Activated T-helper 9 cell treated with anti-CD3 and anti-CD28 coated beads, Interleukin-2, amount 50 U/mL, for 16 hours (primary cell): Measurements from ENCODE around the gene TET1.
"Not testable (repeated sequence)": the region's sequence is repeated elsewhere in the genome, so short reads cannot be mapped to it uniquely, and the experiment has no call there.

ENCODE experiments used
- DNase-seq: peaks from one replicate; pipeline ENCODE4 v3.0.0-alpha.2; 2020; ENCODE audit warnings: low read depth

The TET1 gene

DNA sequence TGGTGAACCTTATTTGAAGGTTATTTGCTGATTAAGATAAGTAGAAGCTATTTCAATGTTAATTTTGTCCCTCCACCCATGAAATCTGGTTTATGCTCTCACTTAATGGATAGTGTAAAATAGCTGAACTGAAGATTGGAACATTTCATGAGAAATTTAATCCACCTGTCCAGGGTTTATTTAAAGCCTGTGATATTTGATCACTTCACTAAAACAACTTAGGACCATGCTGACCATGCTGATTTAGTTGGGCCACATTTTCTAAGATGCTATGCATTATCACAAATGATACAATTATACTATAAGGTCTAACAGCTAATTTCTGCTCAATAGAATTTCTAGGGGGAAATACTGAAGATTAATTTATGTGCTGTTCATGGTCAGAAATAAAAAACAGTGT, 53.8 kb downstream of the TET1 start:
- not testable (repeated sequence) for DNase-seq

DNA sequence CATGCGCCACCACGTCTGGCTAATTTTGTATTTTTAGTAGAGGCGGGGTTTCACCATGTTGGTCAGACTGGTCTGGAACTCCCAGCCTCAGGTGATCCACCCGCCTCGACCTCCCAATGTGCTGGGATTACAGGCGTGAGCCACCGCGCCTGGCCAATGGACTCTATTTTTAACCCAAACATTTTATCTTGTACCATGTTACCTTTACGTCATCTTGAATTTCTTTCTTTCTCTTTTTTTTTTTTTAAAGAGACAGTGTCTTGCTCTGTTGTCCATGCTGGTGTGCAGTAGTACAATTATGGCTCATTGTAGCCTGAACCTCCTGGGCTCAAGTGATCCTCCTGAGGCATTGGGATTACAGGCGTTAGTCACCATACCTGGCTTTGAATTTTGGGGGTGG, 57.6 kb downstream of the TET1 start:
- not testable (repeated sequence) for DNase-seq

DNA sequence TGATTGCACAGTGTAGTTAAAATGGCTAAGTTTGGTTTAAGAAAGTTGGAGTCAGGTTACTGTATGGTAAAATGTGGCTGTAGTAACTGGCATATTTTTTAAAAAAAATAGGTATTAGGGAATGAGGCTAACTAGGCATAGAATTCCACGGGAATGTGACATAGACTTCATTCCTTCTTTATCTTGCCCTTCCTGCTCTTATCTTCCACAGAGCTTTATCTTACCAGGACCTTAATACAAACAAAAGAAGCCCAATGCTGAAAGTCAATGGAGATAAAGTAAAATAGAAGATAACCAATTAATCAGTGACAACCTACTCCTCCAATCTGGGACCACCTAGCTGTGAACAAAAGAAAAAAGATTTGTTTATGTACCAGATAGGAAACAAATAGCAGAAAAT, 58.1 kb downstream of the TET1 start:
- DNase-seq: no peak

DNA sequence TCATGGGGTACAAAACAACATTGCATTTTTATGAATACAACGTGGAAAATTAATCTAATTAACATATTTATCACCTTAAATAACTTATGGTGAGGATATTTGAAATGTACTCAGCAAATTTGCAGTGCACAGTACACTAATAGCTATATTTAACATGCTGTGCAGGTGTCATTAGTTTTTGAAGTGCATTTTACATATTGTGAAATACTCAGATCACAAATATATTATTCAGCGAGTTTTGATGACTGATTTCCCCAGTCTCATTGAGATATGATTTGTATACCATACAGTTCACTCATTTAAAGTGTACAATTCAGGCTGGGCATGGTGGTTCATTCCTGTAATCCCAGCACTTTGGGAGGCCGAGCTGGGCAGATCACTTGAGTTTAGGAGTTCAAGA, 59.5 kb downstream of the TET1 start:
- DNase-seq: no peak

DNA sequence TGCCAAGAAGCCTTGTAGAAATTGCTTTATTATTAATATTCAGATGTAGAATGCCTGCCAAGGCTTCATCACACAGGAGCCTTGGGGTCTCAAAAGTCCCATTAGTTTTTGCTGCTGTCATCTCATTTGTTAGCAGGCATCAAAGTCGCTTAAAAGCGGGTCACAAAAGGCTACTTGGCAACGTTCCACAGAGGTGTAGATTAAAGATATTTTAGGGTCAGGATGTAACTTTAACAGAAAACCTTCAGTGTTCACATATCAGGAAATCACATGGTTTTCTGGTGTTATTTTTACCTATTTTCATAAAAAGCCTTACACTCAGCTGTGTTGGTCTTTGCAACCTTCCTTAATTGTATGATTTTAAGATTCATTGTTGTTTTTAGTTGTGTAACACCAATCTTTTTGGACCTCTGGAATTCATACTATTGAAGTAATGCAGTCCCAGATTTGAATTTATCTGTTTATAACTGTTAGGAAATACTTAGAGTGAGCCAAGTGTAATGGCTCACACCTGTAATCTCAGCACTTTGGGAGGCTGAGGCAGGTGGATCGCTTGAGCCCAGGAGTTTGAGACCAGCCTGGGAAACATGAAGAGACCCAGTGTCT, 65.3 kb downstream of the TET1 start:
- DNase-seq: no peak

DNA sequence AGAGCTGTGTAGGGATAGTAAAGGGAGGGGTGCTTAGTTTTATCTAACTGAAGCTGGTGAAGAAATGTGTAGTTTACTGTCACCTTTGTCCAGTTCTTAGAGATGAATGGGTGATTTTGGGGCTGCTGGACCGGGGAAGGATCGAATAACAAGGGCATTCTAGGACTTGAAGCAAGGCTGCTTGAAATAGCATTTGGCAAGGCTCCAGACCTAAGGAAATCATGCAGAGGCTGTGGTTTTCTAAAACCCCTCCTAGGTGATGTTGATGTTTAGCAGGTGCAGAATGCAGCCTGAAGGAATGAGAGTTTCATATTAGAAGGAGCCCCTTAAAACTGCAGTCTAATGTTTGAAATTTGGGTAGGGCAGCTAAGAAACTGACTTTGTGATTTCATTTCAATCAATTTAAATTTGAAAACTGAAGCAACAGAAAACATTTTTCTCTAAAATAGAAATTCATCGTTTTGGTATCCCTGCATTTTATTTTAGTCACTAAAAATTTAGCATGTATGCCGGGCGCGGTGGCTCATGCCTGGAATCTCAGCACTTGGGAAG, 68.5 kb downstream of the TET1 start:
- DNase-seq: no peak

DNA sequence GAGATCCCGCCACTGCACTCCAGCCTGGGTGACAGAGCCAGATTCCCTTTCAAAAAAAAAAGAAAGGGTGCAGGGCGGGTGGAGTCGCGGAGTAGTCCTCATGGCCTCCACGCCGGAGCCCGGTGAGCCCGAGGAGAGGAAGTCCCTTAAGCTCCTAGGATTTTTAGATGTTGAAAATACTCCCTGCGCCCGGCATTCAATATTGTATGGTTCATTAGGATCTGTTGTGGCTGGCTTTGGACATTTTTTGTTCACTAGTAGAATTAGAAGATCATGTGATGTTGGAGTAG, 72.1 kb downstream of the TET1 start:
- not testable (repeated sequence) for DNase-seq

DNA sequence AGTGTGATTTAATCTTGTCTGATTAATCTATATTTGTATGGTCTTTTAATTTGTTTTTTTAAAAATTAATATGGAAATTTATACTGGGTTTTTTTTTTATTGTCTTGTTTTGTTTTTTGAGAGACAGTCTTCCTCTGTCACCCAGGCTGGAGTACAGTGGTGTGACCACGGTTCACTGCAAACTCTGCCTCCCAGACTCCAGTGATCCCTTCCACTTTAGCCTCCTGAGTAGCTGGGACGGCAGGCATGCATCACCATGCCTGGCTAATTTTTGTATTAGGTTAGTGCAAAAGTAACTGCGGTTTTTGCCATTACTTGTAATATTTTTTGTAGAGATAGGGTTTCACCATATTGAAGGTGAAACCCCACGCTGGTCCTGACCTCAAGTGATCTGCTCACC, 73.1 kb downstream of the TET1 start:
- no peak for DNase-seq

DNA sequence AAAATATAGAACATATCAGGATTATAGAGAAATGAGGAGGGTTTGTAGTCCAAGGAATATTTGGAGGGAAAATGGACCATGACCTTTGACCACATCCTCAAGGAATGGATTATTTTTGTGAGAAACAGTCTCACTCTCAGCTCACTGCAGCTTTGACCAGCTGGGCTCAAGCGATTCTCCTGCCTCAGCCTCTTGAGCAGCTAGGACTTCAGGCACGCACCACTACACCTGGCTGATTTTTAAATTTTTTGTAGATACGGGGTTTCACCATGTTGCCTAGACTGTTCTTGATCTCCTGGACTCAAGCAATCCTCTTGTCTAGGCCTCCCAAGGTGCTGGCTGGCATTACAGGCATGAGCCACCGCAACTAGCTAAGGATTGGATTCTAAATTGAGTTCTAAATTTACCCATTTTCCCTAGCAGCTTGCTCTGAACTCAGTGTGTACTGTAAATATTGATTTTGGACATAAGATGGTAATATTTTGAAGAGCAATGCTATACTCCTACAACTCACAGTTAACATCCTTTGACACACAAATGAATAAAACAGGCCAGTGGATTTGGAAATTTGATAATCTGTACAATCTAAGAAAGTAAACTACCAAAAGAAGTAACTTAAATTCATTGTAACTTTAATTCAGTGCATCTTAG, 73.8 kb downstream of the TET1 start:
- no peak for DNase-seq

DNA sequence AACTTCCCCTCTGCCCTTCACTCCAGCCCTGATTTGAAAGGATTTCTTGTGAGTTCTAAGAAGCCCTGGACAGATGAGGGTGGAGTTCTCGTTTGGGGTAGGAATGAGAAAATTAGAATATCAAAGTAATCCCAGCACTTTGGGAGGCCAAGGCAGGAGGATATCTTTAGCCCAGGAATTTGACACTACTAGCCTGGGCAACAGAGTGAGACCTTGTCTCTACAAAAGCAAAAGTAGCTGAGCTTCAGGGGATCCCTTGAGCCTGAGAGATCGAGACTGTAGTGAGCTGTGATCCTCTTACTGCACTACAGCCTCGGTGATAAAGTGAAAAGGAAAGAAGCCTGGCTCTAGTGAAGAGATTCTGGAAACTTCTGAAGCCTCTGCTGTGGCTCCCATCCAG, 76.2 kb downstream of the TET1 start:
- no peak for DNase-seq

DNA sequence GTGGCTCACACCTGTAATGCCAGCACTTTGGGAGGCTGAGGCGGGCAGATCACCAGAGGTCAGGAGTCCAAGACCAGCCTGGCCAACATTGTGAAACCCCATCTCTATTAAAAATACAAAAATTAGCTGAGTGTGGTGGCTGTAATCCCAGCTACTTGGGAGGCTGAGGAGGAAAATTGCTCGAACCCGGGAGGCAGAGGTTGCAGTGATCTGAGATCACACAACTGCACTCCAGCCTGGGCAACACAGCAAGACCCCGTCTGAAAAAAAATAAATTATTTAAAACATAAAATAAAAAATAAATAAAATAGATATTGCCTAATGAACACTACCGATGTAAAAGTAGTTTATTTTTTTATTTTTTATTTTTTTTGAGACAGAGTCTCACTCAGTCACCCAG, 83.4 kb downstream of the TET1 start:
- not testable (repeated sequence) for DNase-seq

DNA sequence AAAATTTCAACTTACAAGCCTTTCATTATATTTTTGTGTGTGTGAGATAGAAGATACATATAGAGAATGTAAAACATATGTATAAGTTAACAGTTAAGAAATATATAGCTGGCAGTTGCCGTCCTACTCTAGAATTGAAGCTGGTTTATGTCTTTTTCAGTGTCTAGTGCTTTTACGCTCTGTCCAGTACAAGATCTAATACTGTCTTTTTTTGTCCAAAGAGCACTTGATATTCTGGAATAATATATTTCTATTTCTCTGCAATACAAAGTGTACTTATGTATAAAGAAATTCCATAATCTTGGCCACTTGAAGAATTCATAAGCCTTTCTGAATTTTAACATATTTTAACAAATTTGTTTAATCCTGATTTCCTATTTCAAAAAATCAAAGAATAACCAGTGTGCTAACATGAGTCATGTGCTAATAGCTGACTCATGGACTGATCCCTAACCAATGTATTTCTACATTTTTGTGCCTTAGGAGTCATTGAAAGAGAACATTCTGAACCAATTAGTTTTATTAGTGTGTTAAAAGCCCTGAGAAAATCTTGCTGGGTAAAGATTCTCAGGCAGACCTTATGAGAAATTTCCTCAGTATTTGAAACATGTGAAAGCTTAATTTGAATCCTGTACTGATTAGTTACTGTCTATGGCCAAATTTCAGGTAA, 87.7 kb downstream of the TET1 start:
- no peak for DNase-seq

DNA sequence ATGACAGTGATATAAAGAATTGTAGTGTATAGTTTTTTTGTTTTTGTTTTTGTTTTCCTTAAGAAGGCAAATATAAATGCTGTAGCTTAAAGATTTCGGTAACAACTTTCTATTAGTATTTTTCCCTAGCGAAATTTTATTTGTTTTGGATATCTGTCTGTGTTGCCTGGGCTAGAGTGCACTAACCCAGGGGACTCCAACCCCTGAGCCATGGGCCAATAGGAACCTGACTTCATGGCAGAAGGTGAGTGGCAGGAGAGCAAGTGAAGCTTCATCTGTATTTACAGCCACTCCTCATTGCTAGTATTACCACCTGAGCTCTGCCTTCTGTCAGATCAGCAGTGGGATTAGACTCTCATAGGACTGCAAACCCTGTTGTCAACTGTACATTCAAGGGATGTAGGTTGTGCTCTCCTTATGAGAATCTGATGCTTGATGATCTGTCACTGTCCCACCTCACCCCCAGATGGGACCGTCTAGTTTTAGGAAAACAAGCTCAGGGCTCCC, 95.5 kb downstream of the TET1 start:
- DNase-seq: no peak

DNA sequence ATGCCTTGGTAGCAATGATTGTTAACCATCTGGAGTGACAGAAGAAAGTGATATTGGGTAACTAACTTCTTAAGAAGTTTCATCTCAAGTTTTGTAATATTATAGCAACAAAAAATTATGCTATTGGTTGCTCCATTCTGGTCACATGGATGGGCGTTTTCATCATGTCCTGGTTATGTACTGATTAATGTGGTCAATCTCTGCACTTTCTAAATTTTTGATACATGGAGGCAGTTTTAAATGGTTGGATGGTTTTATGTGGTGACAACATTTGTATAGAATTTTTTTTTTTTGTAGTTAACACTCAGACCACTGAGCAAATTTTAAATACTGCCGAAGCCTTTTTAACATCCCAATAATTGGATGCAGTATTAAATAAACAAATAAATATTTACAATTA, 105.7 kb downstream of the TET1 start:
- no peak for DNase-seq

DNA sequence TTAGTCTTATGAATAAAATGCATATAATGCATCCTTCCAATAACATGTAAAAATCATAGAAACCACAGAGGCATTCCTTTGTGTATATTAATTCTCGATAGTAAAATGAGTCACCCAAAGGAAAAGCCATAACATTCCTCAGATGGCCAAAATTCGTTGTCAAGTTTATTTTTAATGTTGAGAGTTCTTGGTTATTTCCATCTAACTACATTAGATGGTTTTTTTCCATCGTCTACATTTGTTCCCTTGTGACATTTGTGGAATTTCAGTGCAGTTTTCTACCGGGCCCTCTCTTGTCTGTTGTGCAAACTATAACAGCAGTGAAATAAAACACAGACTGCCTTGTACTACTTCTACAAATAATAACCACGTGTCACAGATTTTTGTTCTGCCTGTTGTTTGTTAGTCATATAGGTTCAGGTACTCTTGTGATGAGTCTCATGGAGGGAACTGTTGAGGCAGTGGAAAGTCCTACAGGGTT, 106.2 kb downstream of the TET1 start:
- DNase-seq: no peak

DNA sequence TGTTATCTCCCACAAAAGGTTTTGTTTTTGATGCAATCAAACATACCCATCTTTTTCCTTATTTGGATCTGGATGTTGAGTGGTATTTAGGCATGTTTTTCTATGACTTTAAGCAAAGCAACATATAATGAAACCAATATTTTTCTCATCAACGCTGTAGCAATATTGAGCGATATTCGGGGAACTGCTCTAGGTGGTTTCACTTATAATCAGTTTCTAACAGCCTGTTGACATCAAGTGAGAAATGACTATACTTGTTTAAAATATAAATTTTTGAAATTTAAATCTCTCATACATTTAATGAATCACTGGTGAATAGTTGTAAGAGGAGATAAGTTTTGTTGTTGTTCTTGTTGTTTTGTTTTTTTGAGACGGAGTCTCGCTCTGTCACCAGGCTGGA, 108.1 kb downstream of the TET1 start:
- DNase-seq: no peak

DNA sequence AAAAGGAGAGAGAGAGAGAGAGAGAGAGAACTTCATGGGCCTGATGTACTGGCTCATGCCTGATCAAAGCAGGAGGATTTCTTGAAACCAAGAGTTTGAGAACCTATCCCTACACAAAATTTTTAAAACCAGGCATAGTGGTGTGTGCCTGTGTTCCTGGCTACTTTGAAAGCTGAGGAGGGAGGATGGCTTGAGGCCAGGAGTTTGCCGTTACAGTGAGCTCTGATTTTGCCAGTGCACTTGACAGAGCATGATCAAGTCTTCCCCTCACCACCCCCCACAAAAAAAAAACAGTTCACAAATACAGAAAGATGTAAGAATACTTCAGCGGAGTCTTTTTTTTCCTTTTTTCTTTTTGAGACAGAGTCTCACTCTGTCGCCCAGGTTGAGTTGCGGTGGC, 108.8 kb downstream of the TET1 start:
- DNase-seq: no peak

DNA sequence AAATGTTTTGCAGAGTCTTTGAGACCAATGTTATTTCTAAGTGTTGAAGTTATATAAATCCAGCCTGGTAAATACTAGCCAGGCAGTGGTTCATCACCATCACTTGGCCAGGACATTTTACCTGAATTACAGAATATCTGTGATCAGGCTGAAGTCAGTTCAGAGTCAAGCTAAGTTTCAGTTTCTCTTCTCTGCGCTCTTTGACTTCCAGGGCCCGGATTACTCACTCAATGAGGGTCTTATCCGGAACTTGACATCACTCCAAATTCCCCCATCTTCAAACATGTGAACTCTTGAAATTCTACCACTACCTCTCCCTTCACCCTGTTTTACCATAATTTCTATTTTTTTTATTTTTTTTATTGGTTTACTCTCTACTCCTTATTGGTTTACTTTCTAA, 124.3 kb downstream of the TET1 start:
- no peak for DNase-seq

DNA sequence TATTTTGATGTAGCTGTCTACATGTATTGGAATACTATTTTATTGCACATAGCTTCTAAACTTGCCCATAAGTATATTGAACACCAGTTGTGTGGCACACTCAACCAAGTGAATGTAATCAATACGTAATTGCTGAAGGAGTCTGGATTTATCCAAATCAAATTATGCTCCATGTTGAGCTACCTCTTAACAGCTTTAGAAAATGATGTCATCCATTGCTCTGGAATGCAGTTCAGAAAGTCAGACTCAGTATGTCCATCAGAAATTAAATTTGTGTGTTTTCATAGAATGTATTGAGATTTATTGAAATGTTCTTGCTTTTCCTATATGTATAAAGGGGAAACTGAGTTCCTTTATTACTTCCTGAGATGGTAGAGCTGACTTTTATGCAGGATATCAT, 135.9 kb downstream of the TET1 start:
- no peak for DNase-seq

DNA sequence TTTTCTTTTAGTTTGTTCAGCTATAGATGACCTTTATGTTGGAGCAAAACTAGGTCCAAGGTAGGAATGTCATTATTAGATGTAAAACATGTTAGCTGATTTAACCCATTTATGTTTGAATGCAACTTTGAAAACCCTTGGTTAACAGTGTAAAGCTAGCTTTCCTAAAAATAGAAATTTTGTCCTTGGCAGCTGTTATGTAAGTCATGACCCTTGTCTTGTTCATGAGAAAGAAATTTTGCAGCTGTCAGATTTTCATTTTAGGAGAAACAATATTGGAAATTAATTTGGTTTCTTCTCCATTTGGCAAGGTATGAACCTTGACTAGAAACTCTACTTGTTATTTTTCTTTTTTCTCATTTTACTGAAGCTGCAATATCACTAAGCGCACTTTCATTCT, 137.0 kb downstream of the TET1 start:
- no peak for DNase-seq

DNA sequence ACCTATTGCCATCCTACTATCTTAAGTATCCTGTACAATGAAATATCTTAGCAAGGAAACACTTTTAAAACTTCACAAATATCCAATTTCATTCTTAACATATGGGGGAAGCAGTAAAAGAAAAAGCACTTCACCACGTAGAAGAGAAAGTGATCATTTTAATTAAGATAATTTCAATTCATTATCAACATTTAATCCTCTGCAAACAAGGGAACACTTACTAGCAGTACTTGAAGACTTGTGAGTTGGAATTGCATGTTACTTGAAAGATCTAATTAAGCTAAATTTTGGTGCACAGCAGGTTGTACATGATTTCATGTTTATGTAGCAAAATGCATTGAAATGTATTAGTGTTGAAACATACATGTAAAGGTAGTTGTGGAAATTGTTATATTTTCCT, 140.1 kb downstream of the TET1 start:
- no peak for DNase-seq

DNA sequence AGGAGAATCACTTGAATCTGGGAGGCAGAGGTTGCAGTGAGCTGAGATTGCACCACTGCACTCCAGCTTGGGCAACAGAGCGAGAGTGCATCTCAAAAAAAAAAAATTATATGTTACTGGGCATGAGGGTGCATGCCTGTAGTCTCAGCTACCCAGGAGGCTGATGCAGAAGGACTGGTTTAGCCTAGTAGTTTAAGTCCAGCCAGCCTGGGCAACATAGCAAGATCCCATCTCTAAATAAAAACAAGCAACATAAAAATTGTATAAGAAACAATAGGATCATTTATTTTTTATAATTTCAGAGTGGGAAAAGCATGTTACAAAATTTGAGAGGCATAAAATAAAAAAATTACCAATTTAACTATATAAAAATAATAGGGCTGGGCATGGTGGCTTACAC, 145.4 kb downstream of the TET1 start:
- no peak for DNase-seq

DNA sequence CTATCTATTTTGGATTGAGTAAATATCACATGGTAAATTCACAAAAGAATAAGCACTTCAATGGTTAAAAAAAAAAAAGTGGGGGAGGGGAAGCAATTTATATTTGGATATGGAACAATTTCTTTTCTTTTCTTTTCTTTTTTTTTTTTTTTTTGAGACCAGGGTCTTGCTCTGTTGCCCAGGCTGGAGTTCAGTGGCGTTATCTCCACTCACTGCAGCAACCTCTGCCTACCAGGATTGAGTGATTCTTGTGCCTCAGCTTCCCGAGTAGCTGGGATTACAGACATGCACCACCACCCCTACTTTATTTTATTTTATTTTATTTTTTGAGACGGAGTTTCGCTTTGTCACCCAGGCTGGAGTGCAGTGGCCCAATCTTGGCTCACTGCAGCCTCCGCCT, 148.8 kb downstream of the TET1 start:
- not testable (repeated sequence) for DNase-seq
